Stomach (tissue), 9 donors: ENCODE measurements around the gene ULK4. TPM values are rescaled to one million over a fixed set of nuclear protein-coding genes. Genes with fewer than 3 reads are reported as not detected.
"Not testable (repeated sequence)": the region's sequence is repeated elsewhere in the genome, so short reads cannot be mapped to it uniquely, and the experiment has no call there.

Source experiments
- DNase-seq, 2 donors: peaks; one replicate each; pipeline versions ENCODE4 v3.0.0 to v3.0.0-alpha.2; 2013 to 2019
- H3K27ac ChIP-seq, 5 donors: fragments of 200-600 bp in 4 of 5; sonication (generic) in 4 of 5; one replicate each; pipeline ENCODE4 v1.5.1; 2013 to 2019; ENCODE audit warnings: mild to moderate bottlenecking in 1 of 5, moderate library complexity in 1 of 5
- H3K27me3 ChIP-seq, 3 donors: fragments of 200-600 bp; sonication (generic); one replicate each; pipeline ENCODE4 v1.5.1; 2017 to 2019; ENCODE audit warnings: mixed run types in 1 of 3
- H3K36me3 ChIP-seq, 4 donors: fragments of 200-600 bp; sonication (generic); 1 replicate in 3 of 4; 2 replicates in 1 of 4; pipeline ENCODE4 v1.5.1; 2016 to 2019
- H3K4me1 ChIP-seq, 4 donors: fragments of 200-600 bp; sonication (generic); one replicate each; pipeline ENCODE4 v1.5.1; 2016 to 2019
- H3K4me3 ChIP-seq, 4 donors: fragments of 200-600 bp; sonication (generic) in 3 of 4; one replicate each; pipeline ENCODE4 v1.5.1; 2016 to 2019; ENCODE audit warnings: mild to moderate bottlenecking in 1 of 4
- H3K9me3 ChIP-seq, 4 donors: fragments of 200-600 bp; sonication (generic); one replicate each; pipeline ENCODE4 v1.5.1; 2016 to 2019
- EP300 ChIP-seq: sonication (generic); formaldehyde crosslinking; IDR thresholded peaks from one replicate; pipeline ENCODE4 v1.6.1; 2017; ENCODE audit warnings: antibody characterized with exemption
- POLR2A ChIP-seq, 4 donors: fragments of 450-650 bp; IDR thresholded peaks; one replicate each; pipeline ENCODE4 v1.6.1; 2016; ENCODE audit warnings: antibody characterized with exemption in 4 of 4, control low read depth in 2 of 4, mild to moderate bottlenecking in 1 of 4, moderate library complexity in 1 of 4
- POLR2AphosphoS5 ChIP-seq, 3 donors: sonication (generic); formaldehyde crosslinking; IDR thresholded peaks; one replicate each; pipeline ENCODE4 v1.6.1; 2016; ENCODE audit warnings: antibody characterized with exemption in 3 of 3
- WGBS, 5 donors: extraction: QIAGEN DNeasy Blood & Tissue Kit in 3 of 5; methylation state at CpG; one replicate each; pipeline versions ENCODE4 v1.1.5 to v1.1.7; 2013 to 2018; 5-methylcytosine and 5-hydroxymethylcytosine counted together
- intact Hi-C: fragments of 100-400 bp; cut with DNase I; formaldehyde crosslinking; loops from one replicate; pipeline ENCODE4 v1.15.1; 2023; ENCODE audit warnings: low total_unique reads
- polyA plus RNA-seq, 3 donors: library from polyadenylated mRNA; stranded (reverse); fragments of 200-250 nt; gene quantifications; one replicate each; pipeline ENCODE4 v1.2.3, GENCODE V29; 2013
- total RNA-seq, 5 donors: library from RNA; depleted of rRNA; stranded (reverse); fragments of >200 nt; gene quantifications; one replicate each; pipeline versions ENCODE4 v1.1.0 to v1.2.3, GENCODE V29; 2014 to 2016
- TF ChIP-seq, protein P1 (sequence below), 7 experiments: fragments of 450-650 bp in 4 of 7; fragments of 200-600 bp in 3 of 7; sonication (generic) in 3 of 7; IDR thresholded peaks; one replicate each; pipeline ENCODE4 v1.5.1; 2016 to 2019; ENCODE audit warnings: antibody characterized with exemption in 7 of 7, control low read depth in 2 of 7, mild to moderate bottlenecking in 1 of 7
- donor health status: healthy with polysubstance abuse.
- donor health status: Bipolar disorder and iron deficiency.
- donor health status: healthy.

The ULK4 gene
- total and polyA plus RNA-seq, 8 donors: 1.6 to 150 (median 7.4) TPM

DNA sequence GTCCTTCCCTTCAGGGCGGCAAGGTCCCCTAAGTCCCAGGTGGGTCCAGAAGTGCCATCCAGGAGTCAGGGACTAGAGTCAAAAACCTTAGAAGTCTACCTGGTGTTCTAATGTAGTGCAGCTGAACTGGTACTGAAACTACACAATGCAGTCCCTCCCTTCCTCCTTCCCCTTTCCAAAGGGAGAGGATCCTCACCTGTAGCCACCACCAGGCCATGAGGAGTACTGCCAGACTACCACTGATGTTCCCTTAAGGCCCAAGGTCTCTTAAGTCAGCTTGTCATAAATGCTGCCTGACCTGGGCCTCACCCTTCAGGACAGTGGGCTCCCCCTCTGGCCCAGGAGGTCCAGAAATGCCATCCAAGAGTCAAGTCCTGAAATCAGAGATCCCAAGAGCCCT is 98.9 kb downstream of the ULK4 start:
- 100% methylated on average over 1 of the region's 1 CpG for WGBS, 5 donors
- Histone ChIP-seq H3K27ac (no peak overlapping the region), H3K36me3 (no peaks in the 10 kb centered on the region), H3K27me3 (no peaks in the 10 kb centered on the region), H3K4me1 (no peaks in the 10 kb centered on the region), H3K4me3 (no peak overlapping the region), H3K9me3 (no peaks in the 10 kb centered on the region)
- DNase-seq: peak in 1 of 2 donors; percentile 6
- intact Hi-C loops: no loop called here
- TF ChIP-seq, protein P1, sequence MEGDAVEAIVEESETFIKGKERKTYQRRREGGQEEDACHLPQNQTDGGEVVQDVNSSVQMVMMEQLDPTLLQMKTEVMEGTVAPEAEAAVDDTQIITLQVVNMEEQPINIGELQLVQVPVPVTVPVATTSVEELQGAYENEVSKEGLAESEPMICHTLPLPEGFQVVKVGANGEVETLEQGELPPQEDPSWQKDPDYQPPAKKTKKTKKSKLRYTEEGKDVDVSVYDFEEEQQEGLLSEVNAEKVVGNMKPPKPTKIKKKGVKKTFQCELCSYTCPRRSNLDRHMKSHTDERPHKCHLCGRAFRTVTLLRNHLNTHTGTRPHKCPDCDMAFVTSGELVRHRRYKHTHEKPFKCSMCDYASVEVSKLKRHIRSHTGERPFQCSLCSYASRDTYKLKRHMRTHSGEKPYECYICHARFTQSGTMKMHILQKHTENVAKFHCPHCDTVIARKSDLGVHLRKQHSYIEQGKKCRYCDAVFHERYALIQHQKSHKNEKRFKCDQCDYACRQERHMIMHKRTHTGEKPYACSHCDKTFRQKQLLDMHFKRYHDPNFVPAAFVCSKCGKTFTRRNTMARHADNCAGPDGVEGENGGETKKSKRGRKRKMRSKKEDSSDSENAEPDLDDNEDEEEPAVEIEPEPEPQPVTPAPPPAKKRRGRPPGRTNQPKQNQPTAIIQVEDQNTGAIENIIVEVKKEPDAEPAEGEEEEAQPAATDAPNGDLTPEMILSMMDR (IDR thresholded peaks at IDR 0.05): no peak
- TF ChIP-seq POLR2A (IDR thresholded peaks at IDR 0.05) (no peak), EP300 (no peak), POLR2AphosphoS5 (IDR thresholded peaks at IDR 0.05) (no peak)

DNA sequence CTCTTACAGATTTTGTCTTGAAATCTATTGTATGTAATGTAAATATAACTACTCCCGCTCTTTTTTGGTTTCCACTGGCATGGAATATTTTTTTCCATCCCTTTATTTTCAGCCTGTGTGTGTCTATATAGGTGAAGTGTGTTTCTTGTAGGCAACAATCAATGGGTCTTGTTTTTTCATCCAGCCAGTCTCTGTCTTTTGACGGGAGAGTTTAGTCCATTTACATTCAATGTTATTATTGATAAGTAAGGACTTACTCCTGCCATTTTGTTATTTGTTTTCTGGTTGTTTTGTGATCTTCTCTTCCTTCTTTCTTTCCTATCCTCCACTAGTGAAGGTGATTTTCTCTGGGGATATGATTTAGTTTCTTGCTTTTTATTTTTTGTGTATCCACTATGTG is 101.4 kb downstream of the ULK4 start:
- DNase-seq, H3K4me3 ChIP-seq, H3K4me1 ChIP-seq, H3K36me3 ChIP-seq, H3K27ac ChIP-seq, H3K9me3 ChIP-seq, H3K27me3 ChIP-seq, intact Hi-C loops: not testable (repeated sequence)
- 94 to 98% (median 97%) methylated on average over 2 of the region's 2 CpGs for WGBS, 5 donors

DNA sequence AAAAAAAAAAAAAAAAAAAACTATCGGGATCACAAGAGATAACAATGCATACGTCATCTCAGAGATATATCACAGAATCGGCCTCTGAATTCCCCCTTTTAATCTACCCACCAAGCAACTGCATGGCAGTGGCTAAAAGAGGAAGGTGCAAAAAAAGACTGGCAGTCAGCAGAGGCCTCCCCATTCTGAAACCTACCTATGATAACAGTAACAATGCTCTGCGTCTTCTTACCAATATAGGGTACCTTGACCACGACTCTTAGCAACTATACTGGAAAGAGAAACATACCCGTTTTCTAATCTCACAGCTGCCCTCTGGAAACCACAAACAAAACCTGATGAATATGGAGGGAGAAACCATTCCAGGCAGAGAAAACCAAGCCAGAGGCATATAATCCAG is 106.9 kb downstream of the ULK4 start:
- DNase-seq: no peak
- intact Hi-C loops: no loop called here
- 87 to 94% (median 92%) methylated on average over 6 of the region's 6 CpGs for WGBS, 5 donors

DNA sequence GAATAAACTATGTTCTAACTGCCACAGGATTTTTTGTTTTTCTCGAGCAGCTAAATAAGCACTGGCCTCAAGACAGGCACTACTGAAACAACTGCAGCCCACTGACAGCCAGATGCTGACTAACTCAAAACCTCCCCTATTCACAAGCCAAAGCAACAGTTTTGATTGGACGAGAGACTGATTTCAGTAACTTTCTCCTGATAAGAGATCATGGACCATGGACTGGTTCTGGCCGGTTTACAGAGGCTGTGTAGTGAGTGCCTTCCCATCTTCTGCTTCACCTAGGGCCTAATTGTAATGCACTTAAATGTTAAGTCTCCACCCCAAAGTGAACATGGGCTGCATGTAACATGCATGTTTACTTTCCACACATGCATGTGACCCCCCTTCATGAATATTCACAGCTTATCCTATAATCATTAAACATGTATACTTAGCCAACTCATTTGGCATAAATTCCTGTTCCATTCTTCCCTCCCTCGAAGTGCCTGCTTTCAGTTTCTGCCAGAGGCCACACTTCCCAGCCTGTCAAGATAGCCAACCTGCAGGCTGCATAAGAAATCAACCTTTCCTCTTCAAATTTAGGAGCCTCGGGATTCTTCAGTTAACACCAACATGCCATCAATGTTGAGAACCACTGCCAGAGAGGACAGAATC is 108.2 kb downstream of the ULK4 start:
- Histone ChIP-seq H3K4me1 (no peaks in the 10 kb centered on the region), H3K27ac (no peak overlapping the region), H3K4me3 (no peak overlapping the region), H3K36me3 (no peaks in the 10 kb centered on the region), H3K27me3 (no peaks in the 10 kb centered on the region), H3K9me3 (no peaks in the 10 kb centered on the region)
- 65 to 73% (median 71%) methylated on average over 5 of the region's 5 CpGs for WGBS, 5 donors
- no peak for TF ChIP-seq EP300
- TF ChIP-seq POLR2AphosphoS5 (IDR thresholded peaks at IDR 0.05): no peak
- TF ChIP-seq, protein P1 (IDR thresholded peaks at IDR 0.05): no peak
- no peak for TF ChIP-seq POLR2A (IDR thresholded peaks at IDR 0.05)
- intact Hi-C loops: no loop called here
- DNase-seq: no peak

More for the DNA sequence above, 106.9 kb downstream of the ULK4 start:
- H3K9me3 ChIP-seq: no peaks in the 10 kb centered on the region
- no peaks in the 10 kb centered on the region for H3K27me3 ChIP-seq
- no peak for TF ChIP-seq EP300
- TF ChIP-seq POLR2A (IDR thresholded peaks at IDR 0.05): no peak
- TF ChIP-seq, protein P1 (IDR thresholded peaks at IDR 0.05): no peak
- TF ChIP-seq POLR2AphosphoS5 (IDR thresholded peaks at IDR 0.05): no peak
- no peak overlapping the region for H3K27ac ChIP-seq
- H3K4me3 ChIP-seq: no peak overlapping the region
- H3K4me1 ChIP-seq: no peaks in the 10 kb centered on the region
- no peaks in the 10 kb centered on the region for H3K36me3 ChIP-seq

GRCh38 chr3:41848753-41849574 is 112.9 kb downstream of the ULK4 start:
- TF ChIP-seq POLR2AphosphoS5 (IDR thresholded peaks at IDR 0.05): no peak
- no peak for TF ChIP-seq EP300
- TF ChIP-seq, protein P1 (IDR thresholded peaks at IDR 0.05): no peak
- TF ChIP-seq POLR2A (IDR thresholded peaks at IDR 0.05): no peak
- H3K4me3 ChIP-seq: no peak overlapping the region
- intact Hi-C loops: no loop called here
- no peaks in the 10 kb centered on the region for H3K27me3 ChIP-seq
- H3K9me3 ChIP-seq: no peaks in the 10 kb centered on the region
- no peak for DNase-seq
- H3K36me3 ChIP-seq: no peaks in the 10 kb centered on the region
- 87 to 90% (median 90%) methylated on average over 6 of the region's 6 CpGs for whole genome bisulfite sequencing, 5 donors
- H3K4me1 ChIP-seq: peaks cover 0 to 5% (median 0%) of the 10 kb centered on the region in 4 donors
- no peak overlapping the region for H3K27ac ChIP-seq
